Middle frontal gyrus (tissue), 1 donor: Measurements from ENCODE around the gene HLA-DOA.

ENCODE experiments used
- DNase-seq: peaks from one replicate; pipeline ENCODE4 v3.0.0-alpha.2; 2015; ENCODE audit warnings: low spot score; ENCODE audit errors: extremely low spot score

The HLA-DOA gene

DNA sequence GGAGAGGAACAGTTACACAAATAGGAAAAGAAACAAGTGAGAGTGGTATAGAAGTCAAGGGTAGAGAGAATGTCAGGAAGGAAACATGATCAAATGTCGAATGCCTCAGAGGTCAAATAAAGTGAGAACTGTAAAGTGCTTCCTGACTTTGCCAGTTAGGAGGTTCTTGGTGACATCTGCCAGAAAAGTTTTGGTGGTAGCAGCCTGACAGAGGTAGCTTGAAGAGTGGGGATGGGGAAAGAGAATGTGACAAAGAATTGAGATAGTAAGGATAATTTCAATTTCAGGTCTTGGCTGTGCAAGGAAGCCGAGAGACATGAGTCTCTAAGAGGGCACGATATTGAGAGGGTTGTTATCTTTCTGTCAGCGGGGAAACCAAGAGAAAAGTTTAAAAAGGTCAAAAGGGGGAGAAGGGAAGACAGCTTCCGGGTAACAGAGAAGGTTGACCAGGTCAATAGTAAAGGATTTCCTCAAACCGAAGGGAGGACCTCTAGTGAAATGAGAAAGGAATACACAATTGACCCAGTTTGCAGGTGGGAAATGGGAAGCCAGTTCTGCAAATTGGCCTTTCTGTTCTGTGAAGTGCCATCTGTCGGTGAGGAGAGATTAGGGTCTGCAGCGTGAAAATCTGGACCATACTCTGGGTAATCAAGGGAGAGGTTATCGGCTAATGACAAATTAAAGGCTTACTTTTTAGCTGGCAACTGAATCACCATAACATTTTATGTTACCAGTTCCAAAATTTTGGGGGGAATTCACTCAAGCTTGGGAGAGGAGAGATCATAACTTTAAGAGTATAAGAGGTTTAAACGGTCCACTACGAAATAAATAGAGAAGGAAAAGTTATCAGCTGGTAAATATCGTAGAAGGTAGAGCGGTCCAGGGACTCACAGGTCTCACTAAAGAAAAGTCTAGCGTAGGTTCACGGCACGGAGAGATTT is 42.0 kb downstream of the HLA-DOA start:
- no peak for DNase-seq

DNA sequence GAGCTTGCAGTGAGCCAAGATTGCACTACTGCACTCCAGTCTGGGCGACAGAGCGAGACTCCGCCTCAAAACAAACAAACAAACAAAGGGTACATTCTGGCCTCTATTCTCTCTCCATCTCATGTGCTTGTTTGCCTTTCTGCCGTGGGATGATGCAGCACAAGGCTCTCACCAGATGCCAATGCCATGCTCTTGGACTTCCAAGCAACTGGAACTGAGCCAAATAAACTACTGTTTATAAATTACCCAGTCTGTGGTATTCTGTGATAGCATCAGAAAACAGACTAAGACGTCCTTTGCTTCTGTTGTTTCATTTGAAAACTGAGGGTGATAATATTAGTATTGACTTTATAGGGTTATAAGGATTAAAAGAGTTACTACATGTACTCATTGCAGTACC is 44.6 kb downstream of the HLA-DOA start:
- no peak for DNase-seq

DNA sequence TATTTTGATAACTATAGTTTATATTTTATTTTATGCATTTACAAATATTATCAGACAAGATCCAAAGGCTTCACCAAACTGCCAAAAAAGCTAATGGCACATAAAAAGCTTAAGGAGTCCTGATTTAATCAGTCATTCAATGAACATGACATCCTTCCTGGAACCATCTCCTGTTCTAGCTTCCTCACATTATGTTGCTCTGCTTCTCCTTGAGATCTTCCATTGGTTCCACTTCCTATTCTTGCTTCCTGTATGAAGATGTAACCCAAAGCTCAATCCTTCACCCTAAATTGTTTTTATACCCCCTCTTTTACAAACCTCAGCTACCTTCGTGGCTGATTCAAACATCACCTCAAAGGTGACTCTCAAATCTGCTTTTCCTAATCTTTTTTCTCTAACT is 45.5 kb downstream of the HLA-DOA start:
- no peak for DNase-seq

DNA sequence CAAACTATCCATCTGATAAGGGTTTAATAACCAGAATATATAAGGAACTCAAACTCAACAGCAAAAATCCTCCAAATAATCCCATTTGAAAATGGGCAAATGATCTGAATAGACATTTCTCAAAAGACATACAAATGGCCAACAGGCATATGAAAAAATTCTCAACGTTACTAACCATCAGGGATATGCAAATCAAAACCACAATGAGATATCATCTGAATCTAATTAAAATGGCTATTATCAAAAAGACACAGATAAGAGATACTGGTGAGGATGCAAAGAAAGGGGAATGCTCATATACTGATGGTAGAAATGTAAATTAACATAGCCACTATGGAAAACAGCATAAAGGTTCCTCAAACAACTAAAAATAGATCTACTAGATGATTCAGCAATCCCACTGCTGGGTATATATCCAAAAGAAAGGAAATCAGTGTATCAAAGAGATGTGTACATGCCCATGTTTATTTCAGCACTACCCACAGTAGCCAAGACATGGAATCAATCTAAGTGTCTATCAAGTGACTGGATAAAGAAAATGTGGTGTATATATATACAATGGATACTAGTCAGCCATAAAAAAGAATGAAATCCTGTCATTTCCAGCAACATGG is 47.1 kb downstream of the HLA-DOA start:
- no peak for DNase-seq

GRCh38 chr6:32960563-32960962 is 48.8 kb downstream of the HLA-DOA start:
- DNase-seq: no peak

DNA sequence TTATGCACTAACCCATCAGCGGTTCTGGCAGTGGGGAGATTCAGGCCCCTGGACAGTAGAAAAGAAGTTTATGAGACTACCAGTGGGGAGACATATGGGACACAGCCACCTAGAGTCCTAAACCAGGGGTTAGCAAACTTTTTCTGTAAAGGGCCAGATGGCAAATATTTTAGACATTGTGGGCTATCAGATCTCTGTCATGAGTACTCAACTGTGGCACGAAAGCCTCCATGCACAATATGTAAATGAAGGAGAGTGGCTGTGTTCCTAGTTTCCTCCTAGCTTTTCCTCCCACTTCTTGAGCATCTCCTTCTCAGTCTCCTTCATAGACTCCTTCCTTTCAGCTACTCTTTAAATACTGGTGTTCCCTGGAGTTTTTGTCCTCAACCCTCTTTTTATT is 53.2 kb downstream of the HLA-DOA start:
- DNase-seq: no peak

- DNase-seq: no peak
Observed at GRCh38 chr6:32954986-32955802, 54.2 kb downstream of the HLA-DOA start.

- DNase-seq: no peak
Observed at GRCh38 chr6:32954267-32954666, 55.1 kb downstream of the HLA-DOA start.
